T47D (cell line): ENCODE measurements around the gene C20orf141.

Experiments used
- DNase-seq, 2 experiments: peaks; one replicate each; pipeline versions ENCODE4 v3.0.0 to v3.0.0-alpha.2; 2011 to 2012; ENCODE audit warnings: low read depth in 1 of 2, low spot score in 1 of 2
- JUND ChIP-seq: IDR thresholded peaks from 2 replicates; pipeline ENCODE4 v1.6.1; 2012; ENCODE audit warnings: low read depth
- in situ Hi-C: cut with HindIII; loops from 2 replicates; pipeline ENCODE4 v1.10.0; 2016; ENCODE audit warnings: low sequenced_read_pairs, low pct_unique_long_range_greater_than_20kb

The C20orf141 gene

DNA sequence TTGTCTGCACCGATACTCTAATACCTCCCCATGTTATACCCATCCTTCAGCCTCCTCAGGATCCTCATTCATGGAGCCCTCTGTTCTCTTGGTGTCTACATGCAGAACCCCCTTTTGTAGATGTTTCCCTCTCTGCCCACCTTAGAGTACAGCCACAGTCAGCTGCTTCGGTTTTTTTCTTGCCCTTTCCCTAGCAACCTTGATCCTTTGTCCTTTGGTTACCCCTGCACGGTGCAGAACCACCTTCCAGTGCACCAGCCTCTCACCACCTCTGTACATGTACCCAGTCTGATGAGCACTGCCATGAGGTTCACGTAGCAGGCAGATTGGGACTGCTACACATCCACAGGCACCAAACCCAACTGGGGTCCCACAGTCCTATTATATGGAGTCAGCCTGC, 33.0 kb downstream of the C20orf141 start:
- no peak for TF ChIP-seq JUND

DNA sequence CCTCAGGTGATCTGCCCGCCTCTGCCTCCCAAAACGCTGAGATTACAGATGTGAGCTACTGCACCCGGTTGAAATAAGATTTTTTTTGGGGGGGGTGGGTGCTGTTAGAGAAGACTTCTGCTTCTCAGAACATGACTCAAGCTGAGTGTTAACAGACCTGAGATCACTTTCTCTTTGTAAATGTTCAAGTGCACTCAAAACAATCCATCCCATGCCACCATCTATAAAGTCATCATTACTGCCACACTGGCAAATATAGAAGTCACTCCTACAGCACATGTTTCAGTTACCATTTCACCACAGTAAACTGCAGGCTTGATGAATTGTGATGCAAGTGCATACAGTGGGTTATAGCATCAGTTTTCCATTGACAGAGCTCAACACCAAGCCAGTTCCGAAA, 34.7 kb downstream of the C20orf141 start:
- DNase-seq = no peak
- no peak for TF ChIP-seq JUND
- in situ Hi-C loops = no loop called here

More for the DNA sequence above, 33.0 kb downstream of the C20orf141 start:
- in situ Hi-C loops = no loop called here
- DNase-seq = no peak

DNA sequence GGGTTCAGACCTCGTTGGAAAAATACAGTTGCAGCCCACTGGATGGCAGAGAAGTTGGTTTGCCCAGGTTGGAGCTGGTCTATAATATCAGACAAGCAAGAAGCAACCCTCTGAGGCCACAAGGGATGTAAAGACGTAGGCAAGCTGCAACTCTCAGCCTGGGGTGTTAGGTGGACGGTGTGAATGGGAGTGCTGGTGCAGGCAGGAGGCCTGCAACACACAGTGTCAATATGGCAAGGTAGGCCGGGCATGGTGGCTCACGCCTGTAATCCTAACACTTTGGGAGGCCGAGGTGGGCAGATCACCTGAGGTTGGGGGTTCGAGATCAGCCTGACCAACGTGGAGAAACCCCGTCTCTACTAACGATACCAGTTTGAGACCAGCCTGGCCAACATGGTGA, 36.3 kb downstream of the C20orf141 start:
- DNase-seq = no peak
- no peak for TF ChIP-seq JUND
- in situ Hi-C loops = no loop called here

DNA sequence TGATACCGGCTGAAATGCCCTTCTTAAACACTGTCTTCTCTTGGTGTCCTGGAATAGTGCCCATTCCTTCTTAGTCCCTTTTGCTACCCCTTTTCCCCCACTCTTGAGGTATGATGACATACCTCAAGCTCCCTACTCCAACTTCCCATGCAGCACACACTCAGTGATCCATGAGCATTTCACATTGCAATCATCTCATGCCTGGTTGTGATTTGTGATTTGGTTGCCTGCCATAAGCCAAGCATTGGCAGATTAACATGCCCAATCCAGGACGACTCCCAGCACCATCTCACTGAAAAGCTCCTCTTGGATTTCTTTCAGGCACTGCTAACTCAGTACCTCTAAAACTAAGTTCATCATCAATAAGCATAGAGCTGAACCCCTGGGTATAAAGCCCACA, 43.8 kb downstream of the C20orf141 start:
- in situ Hi-C loops = no loop called here
- DNase-seq = no peak
- no peak for TF ChIP-seq JUND

DNA sequence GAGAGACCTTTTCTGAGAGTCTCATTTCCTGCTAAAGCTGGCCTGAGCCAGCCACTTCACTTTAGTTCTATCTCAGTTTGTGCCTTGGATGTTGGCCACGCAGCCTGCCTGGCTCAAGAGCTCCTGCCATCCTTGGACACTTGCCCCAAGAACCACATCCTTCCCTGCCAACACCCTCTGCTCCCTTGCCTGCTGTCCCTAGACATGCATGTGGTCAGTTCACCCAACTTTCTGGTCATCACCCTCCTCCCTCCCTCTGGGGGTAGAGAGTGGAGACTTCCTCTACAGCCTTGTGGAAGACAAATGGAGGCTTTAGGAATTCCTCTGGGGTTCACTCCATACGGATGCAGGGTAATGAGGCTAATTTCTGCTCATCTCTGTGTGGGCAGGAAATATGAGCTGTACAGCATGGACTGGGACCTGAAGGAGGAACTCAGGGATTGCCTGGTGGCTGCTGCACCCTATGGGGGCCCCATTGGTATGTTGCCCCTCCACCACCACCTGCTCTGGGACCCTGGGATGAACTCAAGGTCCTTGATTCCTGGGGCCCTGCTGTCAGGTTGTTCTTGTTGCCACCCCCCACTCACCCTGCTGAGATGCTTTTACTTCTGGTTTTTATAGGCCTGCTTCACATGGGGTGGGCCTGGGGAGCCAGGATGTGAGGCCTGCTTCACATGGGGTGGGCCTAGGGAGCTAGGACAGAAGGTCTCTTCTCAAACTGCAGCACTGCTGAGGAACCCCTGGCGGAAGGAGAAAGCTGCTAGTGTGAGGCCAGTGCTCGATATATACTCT, 44.7 kb downstream of the C20orf141 start:
- DNase-seq = no peak
- TF ChIP-seq JUND = no peak
- in situ Hi-C loops = no loop called here

DNA sequence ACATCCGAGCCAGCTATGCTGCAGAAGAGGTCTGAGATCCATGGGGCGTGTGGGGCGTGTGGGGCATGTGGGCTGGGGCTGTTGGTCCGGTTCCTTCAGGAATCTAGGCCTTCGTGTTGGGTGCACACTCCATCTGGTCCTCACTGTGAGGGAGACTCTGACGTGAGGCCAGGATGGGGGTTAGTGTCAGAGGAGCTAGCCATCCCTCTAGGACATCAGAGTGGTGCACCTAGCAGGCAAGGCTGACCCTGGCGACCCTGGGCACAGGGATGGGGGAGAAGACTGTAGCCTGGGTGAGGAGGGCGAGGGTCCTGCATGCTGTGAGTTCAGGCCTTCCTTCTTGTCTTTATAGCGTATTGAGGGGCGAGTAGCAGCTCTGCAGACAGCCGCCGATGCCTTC, 49.8 kb downstream of the C20orf141 start:
- DNase-seq = no peak
- in situ Hi-C loops = no loop called here
- no peak for TF ChIP-seq JUND

DNA sequence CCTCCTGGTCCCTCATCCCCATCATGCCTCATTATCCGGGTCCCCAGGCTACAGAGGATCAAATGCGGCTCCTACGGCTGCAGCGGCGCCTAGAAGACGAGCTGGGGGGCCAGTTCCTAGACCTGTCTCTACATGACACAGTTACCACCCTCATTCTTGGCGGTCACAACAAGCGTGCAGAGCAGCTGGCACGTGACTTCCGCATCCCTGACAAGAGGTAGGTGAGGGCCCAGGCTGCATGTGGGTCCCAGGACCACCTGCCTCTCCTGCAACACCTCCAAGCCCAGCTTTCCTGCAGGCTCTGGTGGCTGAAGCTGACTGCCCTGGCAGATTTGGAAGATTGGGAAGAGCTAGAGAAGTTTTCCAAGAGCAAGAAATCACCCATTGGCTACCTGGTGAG, 50.3 kb downstream of the C20orf141 start:
- DNase-seq = no peak
- no peak for TF ChIP-seq JUND
- in situ Hi-C loops = no loop called here
